K562 (cell line): ENCODE measurements around the gene ZNF487. TPM values are rescaled to one million over a fixed set of nuclear protein-coding genes. Genes with fewer than 3 reads are reported as not detected.
A peak's percentile ranks its signal among the peaks of the same experiment; 100 is the strongest.

Experiments
- DIDO1 ChIP-seq: fragments of 450-650 bp; IDR thresholded peaks from 2 replicates; pipeline ENCODE4 v1.6.1; 2016; ENCODE audit warnings: low read depth, missing biosample characterization, missing genetic modification characterization
- ETV6 ChIP-seq, 3 experiments: fragments of 150-350 bp in 1 of 3; sonication (generic) in 1 of 3; formaldehyde crosslinking in 1 of 3; IDR thresholded peaks; 2 replicates each; pipeline versions ENCODE4 v1.6.1 to v1.8.0; 2014 to 2022; ENCODE audit warnings: borderline replicate concordance in 2 of 3, low read depth in 2 of 3, antibody characterized with exemption in 1 of 3, low read length in 1 of 3, mild to moderate bottlenecking in 1 of 3, missing genetic modification reagents in 1 of 3
- GMEB1 ChIP-seq: fragments of 250-450 bp; sonication (Bioruptor Pico); IDR thresholded peaks from 2 replicates; pipeline ENCODE4 v1.4.0; 2020; ENCODE audit warnings: mild to moderate bottlenecking
- HIVEP1 ChIP-seq: fragments of 250-450 bp; sonication (Bioruptor Pico); IDR thresholded peaks from 2 replicates; pipeline ENCODE4 v1.4.0; 2020; ENCODE audit warnings: mild to moderate bottlenecking
- HOXB6 ChIP-seq: fragments of 250-450 bp; sonication (Bioruptor Pico); IDR thresholded peaks from 2 replicates; pipeline ENCODE4 v1.5.1; 2022; ENCODE audit warnings: mild to moderate bottlenecking, borderline replicate concordance
- L3MBTL2 ChIP-seq: fragments of 450-650 bp; IDR thresholded peaks from 2 replicates; pipeline ENCODE4 v1.6.1; 2016; ENCODE audit warnings: mild to moderate bottlenecking, moderate library complexity
- NFE2 ChIP-seq: IDR thresholded peaks from 2 replicates; pipeline ENCODE4 v1.6.1; 2014; ENCODE audit warnings: antibody characterized with exemption, low read depth
- PHB ChIP-seq: fragments of 250-450 bp; sonication (Bioruptor Pico); IDR thresholded peaks from 2 replicates; pipeline ENCODE4 v1.5.0; 2021
- POLR2A ChIP-seq: fragments of 450-650 bp; conservative IDR thresholded peaks from 2 replicates; pipeline ENCODE4 v1.6.1; 2016
- RFX5 ChIP-seq: IDR thresholded peaks from 2 replicates; pipeline ENCODE4 v1.6.1; 2011; ENCODE audit warnings: low read depth, mild to moderate bottlenecking, improper control_type of control experiment, low read length
- SRSF3 ChIP-seq: fragments of 200-400 bp; formaldehyde crosslinking; IDR thresholded peaks from 2 replicates; pipeline ENCODE4 v1.6.1; 2016; ENCODE audit warnings: mild to moderate bottlenecking, low read length, moderate library complexity; ENCODE audit not compliant: insufficient read depth
- TEAD1 ChIP-seq, 2 experiments: fragments of 450-650 bp in 1 of 2; sonication (generic) in 1 of 2; formaldehyde crosslinking; IDR thresholded peaks; 2 replicates each; pipeline versions ENCODE4 v1.4.0 to v1.8.0; 2020 to 2022; ENCODE audit warnings: mild to moderate bottlenecking in 2 of 2, missing genetic modification reagents in 1 of 2
- THRA ChIP-seq: fragments of 450-650 bp; IDR thresholded peaks from 2 replicates; pipeline ENCODE4 v1.6.1; 2017; ENCODE audit warnings: mild to moderate bottlenecking, moderate library complexity
- ZBTB2 ChIP-seq: fragments of 450-650 bp; IDR thresholded peaks from 2 replicates; pipeline ENCODE4 v1.6.1; 2016; ENCODE audit warnings: antibody characterized with exemption
- ZKSCAN8 ChIP-seq: fragments of 200-800 bp; sonication (Bioruptor generic); IDR thresholded peaks from 2 replicates; pipeline ENCODE4 v1.6.1; 2016; ENCODE audit warnings: missing genetic modification characterization, missing compliant biosample characterization
- ZNF224 ChIP-seq: sonication (generic); formaldehyde crosslinking; IDR thresholded peaks from 2 replicates; pipeline ENCODE4 v1.8.0; 2022; ENCODE audit warnings: mild to moderate bottlenecking, missing genetic modification reagents
- ZNF280A ChIP-seq: fragments of 450-650 bp; IDR thresholded peaks from 2 replicates; pipeline ENCODE4 v1.6.1; 2018; ENCODE audit warnings: mild to moderate bottlenecking, low read depth; ENCODE audit not compliant: partially characterized antibody
- ZNF444 ChIP-seq: fragments of 250-450 bp; sonication (Bioruptor Pico); IDR thresholded peaks from 2 replicates; pipeline ENCODE4 v1.4.0; 2020; ENCODE audit warnings: mild to moderate bottlenecking, moderate library complexity
- ZNF644 ChIP-seq: fragments of 200-800 bp; sonication (Bioruptor generic); IDR thresholded peaks from 2 replicates; pipeline ENCODE4 v1.6.1; 2016; ENCODE audit warnings: low read depth, missing genetic modification characterization, missing compliant biosample characterization
- ZNF764 ChIP-seq: fragments of 250-450 bp; sonication (Bioruptor Pico); IDR thresholded peaks from 2 replicates; pipeline ENCODE4 v1.4.0; 2020; ENCODE audit warnings: low read depth, mild to moderate bottlenecking, moderate library complexity
- polyA plus RNA-seq, 8 experiments: library from polyadenylated mRNA; depleted of rRNA in 4 of 8; stranded (reverse) in 5 of 8; unstranded in 3 of 8; fragments of >200 nt; fragmentation: Nextera tagmentation in 2 of 8; fragmentation: Illumina TruSeq in 1 of 8; extraction: Ambion mirVana in 2 of 8; extraction: Trizol in 1 of 8; gene quantifications; 2 replicates each; pipeline versions ENCODE4 v1.2.1 to v1.2.3, GENCODE V29; 2011 to 2014; ENCODE audit warnings: inconsistent platforms in 1 of 8, missing spikeins in 1 of 8
- total RNA-seq, 7 experiments: library from RNA; depleted of rRNA in 6 of 7; stranded (reverse); fragments of >200 nt in 6 of 7; fragmentation: Illumina TruSeq in 2 of 7; extraction: Trizol in 2 of 7; gene quantifications; 2 replicates each; pipeline versions ENCODE4 v1.2.1 to v1.2.3, GENCODE V29; 2011 to 2021; ENCODE audit warnings: low replicate concordance in 1 of 7
- TF ChIP-seq, protein P1 (sequence below), 2 experiments: fragments of 450-650 bp in 1 of 2; sonication (generic) in 1 of 2; formaldehyde crosslinking; conservative IDR thresholded peaks; 2 replicates each; pipeline versions ENCODE4 v1.4.0 to v1.8.1; 2020 to 2022; ENCODE audit warnings: mild to moderate bottlenecking in 1 of 2, missing genetic modification reagents in 1 of 2

Gene ZNF487
- total and polyA plus RNA-seq, 9 of the 15 experiments (the other 6 are each of a cell fraction or from before 2014, with no cell fraction given), result 1.9 to 6.5 (median 4.2) TPM

- no peak for TF ChIP-seq ZNF764
- peak; percentile 66; the same call in 1 of the 2 replicates for TF ChIP-seq SRSF3
- peak; percentile 2 to 87; a peak in 2 of 4 replicates for TF ChIP-seq TEAD1 (CRISPR knock-in tag; IDR thresholded peaks at IDR 0.05)
- TF ChIP-seq ZNF280A, result no peak
- TF ChIP-seq RFX5, result 0 out of 2 replicates have a peak, but pooled peaks have one; percentile 44
- no peak for TF ChIP-seq HOXB6 (CRISPR knock-in tag)
- no peak for TF ChIP-seq GMEB1
- peak; percentile 99 for TF ChIP-seq POLR2A
- TF ChIP-seq THRA, result no peak
- 0 out of 2 replicates have a peak, but pooled peaks have one; percentile 2 for TF ChIP-seq HIVEP1
- TF ChIP-seq ZNF444 (CRISPR knock-in tag), result no peak
- peak in 1 of 2 experiments; percentile 74; a peak in 2 of 4 replicates for TF ChIP-seq ETV6 (IDR thresholded peaks at IDR 0.05; ENCODE audit: borderline replicate concordance in 1 of 2, low read depth in 2 of 2, low read length in 1 of 2)
- TF ChIP-seq ETV6 (CRISPR knock-in tag; IDR thresholded peaks at IDR 0.05; ENCODE audit: borderline replicate concordance), result peak; percentile 88; the same call in 1 of the 2 replicates
- TF ChIP-seq ZBTB2, result peak; percentile 52; the same call in 1 of the 2 replicates
- TF ChIP-seq, protein P1, sequence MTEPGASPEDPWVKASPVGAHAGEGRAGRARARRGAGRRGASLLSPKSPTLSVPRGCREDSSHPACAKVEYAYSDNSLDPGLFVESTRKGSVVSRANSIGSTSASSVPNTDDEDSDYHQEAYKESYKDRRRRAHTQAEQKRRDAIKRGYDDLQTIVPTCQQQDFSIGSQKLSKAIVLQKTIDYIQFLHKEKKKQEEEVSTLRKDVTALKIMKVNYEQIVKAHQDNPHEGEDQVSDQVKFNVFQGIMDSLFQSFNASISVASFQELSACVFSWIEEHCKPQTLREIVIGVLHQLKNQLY (CRISPR knock-in tag; conservative IDR thresholded peaks at IDR 0.05), result no peak
- peak; percentile 33 for TF ChIP-seq ZNF644 (tag)
- TF ChIP-seq PHB (CRISPR knock-in tag), result no peak
- no peak for TF ChIP-seq ZNF224
- peak; percentile 9; the same call in 1 of the 2 replicates for TF ChIP-seq NFE2
- TF ChIP-seq L3MBTL2, result peak; percentile 92
- TF ChIP-seq DIDO1, result no peak
- TF ChIP-seq ZKSCAN8 (CRISPR knock-in tag), result peak; percentile 48; the same call in 1 of the 2 replicates
Measured at GRCh38 chr10:43407576-43408330, 29.2 kb upstream of the ZNF487 start (continued).
